SK-N-SH (cell line): Measurements from ENCODE around the gene APEH.

Experiments used
- MAX ChIP-seq: IDR thresholded peaks from 2 replicates; pipeline ENCODE4 v1.4.0; 2012; ENCODE audit warnings: low read depth
- TF ChIP-seq, protein P1 (sequence below): fragments of 200-600 bp; sonication (generic); IDR thresholded peaks from 2 replicates; pipeline ENCODE4 v1.6.1; 2017; ENCODE audit warnings: antibody characterized with exemption, mild to moderate bottlenecking, moderate library complexity

DNA sequence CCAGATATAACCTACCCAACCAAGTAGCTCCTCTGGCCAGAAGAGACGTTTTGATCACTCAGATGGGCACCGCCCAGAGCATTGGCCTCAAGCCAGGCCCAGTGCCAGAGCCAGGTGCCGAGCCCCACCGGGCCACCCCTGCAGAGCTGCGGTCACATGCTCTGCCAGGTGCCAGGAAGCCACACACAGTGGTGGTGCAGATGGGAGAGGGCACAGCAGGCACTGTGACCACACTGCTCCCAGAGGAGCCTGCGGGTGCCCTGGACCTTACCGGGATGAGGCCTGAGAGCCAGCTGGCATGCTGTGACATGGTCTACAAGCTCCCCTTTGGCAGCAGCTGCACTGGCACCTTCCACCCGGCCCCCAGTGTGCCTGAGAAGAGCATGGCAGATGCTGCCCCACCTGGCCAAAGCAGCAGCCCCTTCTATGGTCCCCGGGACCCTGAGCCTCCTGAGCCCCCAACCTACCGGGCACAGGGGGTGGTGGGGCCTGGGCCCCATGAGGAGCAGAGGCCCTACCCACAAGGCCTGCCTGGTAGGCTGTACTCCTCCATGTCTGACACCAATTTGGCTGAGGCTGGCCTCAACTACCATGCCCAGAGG, 19.1 kb upstream of the APEH start:
- TF ChIP-seq, protein P1, sequence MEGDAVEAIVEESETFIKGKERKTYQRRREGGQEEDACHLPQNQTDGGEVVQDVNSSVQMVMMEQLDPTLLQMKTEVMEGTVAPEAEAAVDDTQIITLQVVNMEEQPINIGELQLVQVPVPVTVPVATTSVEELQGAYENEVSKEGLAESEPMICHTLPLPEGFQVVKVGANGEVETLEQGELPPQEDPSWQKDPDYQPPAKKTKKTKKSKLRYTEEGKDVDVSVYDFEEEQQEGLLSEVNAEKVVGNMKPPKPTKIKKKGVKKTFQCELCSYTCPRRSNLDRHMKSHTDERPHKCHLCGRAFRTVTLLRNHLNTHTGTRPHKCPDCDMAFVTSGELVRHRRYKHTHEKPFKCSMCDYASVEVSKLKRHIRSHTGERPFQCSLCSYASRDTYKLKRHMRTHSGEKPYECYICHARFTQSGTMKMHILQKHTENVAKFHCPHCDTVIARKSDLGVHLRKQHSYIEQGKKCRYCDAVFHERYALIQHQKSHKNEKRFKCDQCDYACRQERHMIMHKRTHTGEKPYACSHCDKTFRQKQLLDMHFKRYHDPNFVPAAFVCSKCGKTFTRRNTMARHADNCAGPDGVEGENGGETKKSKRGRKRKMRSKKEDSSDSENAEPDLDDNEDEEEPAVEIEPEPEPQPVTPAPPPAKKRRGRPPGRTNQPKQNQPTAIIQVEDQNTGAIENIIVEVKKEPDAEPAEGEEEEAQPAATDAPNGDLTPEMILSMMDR = no peak
- TF ChIP-seq MAX = no peak
